Islet of Langerhans (tissue), 1 donor: ENCODE data around the gene HTR2A.
A peak's percentile ranks its signal among the peaks of the same experiment; 100 is the strongest.

Source experiments
- FAIRE-seq: peaks from one replicate; lab custom pipeline; 2011; peaks lifted over from hg19 to GRCh38; lab: Jason Lieb, UNC

Gene HTR2A

DNA sequence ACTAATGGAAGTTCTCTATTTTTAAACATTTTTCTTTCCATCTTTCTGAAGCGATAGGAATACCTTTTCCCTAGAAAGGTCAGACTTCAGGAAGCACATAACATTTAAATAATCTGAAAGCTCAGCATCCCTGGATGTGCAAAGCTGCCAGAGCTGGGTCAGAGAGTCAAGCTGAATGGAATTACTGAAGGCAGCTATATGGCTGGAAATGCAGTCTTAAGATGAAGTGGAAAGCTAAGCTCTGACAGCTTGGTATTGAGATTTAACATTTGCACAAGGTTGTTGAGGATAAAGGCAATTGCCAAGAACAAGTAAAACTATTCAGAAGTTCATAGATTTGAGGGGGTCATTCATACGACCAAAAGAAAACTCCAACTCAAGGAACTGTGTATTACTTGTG lies 28.8 kb downstream of the HTR2A start:
- no peak for FAIRE-seq

DNA sequence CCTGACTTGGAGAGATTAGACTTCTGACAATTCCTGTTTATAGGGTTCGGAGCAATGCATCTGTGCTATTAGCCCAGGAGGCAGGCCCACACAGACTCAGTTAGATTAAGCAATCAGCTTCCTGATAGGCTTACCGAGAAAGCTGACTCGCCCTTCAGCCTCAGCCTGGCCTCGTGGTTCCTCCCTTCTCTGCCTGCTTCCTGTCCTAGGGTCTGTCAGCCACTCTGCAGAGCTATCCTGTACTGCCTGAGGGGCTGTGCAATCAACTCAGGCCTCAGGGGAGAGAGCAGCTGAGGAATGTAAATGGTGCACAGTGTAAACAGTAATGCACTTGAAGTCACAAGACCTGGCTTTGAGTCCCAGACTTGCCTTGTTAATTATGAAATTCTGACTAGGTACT lies 30.7 kb downstream of the HTR2A start:
- FAIRE-seq, result no peak

DNA sequence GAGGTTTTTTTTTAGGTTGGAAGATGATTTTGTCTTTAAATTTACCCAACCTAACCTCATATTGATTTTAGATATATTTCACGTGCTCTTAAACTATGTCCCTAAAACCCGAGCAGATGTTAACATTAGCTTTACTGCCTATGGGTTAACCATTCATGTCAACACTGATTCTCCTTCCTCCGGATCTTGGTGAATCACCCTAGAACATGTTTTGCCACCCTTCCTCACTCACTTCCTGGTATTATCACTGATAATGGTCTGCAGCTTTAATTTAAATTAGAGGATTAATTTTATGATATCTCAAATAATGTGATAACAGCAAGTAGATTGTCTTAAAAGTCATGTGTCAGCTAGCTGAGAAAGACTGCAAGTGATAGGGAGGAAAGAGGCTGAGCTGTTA lies 31.9 kb downstream of the HTR2A start:
- no peak for FAIRE-seq

DNA sequence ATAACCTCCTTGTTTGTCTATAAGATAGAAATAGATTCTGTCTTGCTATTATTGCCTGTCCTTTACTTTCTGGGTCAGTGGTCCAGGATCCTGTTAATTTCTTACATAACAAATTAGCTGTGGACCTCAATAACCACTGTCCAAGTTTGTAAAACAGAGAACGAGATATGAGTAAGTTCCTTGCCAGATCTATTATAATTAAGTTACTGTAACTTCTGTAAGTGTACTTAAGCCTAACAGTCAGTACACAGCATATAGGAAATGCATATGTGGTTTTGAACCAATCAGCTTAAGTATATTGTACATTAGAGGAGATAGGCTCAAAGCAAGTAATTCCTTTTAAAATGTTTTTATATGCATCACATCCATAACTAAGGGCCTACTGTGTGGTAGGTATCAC lies 34.9 kb downstream of the HTR2A start:
- no peak for FAIRE-seq

DNA sequence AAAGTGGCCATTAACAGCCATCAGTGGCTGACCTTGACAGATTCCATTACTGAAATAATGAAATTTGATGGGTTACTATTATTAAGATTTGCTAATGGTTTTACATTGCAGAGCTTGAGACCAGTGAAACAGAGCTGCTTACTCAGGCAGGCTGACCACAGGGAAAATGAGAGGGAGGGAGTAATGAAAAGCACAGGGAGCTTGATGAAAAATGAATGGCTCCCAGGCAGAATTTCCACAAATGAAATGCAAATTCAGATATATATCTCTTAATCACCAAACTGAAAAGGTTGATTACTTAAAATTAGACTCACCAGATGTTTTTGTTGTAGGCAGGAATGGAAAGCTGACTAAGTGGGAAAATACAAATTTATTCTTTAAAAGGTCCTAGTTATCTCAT lies 36.1 kb downstream of the HTR2A start:
- no peak for FAIRE-seq

DNA sequence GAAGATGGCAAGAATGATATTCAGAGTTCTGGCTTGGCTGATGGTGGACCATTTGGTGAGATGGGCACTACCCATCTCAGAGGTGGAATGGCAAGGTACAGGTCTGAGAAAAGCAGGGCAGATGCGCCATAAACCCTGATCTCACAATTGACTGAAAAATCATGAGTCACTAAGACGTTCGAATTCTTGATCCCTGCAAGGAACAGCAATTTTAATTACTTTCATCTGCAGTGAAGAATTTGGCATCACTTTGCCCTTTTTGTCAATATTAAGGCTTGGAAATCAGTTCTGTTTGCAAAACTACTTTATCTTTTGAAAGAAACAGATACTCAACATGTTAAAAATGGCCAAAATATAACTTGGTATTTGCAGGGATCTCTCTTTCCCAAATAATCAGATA lies 38.1 kb downstream of the HTR2A start:
- no peak for FAIRE-seq

DNA sequence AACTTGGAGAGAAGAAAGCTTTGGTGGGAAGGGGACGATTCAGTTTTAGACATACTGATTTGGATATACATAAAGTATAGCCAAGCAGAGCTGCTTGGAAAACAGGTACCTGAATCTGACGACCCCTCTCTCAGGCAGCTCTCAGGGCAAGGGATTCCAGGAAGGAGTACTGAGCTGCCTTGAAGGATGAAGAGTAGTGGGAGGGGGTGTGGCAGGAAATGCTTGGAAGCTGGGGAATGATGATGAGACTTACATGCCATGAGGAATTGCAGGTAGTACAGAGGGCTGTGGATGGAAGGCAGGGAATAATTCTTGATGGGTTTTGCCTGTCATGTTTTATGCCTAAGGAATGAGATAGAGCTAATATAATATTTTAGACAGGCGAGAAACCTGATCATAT lies 38.7 kb downstream of the HTR2A start:
- FAIRE-seq, result no peak

DNA sequence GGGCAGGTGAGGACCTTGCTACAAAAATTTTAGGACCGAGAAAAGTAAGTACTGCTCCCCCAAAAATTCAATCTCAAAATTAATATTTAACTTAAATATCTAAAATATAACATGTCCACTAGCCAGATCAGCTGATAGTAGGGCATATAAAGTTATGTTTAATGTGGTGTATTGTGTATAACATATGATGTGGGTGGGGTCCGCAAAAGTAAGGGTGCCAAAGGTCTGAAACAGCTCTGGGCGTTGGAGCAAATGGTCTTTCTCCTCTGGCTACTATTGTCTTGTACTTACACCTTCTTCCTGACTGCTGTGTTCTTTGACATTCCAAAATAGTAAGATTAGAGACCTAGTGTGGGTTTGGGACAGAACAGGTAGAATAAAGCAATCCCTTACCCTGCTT lies 41.2 kb downstream of the HTR2A start:
- FAIRE-seq, result no peak

DNA sequence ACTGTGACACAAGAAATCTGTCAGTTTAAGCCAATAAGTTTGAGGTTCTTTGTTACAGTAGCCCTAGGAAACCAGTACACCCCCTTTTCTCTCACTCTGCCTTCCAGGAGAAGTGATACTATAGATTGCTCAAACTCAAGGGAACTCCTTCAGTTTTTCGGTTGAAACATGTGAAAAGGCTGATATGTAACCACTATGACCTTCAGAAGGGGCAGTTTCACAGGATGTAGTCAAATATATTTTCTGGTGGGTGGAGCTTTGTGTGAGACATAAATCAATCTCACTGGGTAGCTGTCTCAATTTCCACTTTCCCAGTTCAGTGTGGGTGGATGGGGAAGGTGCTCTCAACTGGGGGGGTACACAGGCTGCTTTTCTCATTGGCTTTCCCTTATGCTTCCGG lies 41.7 kb downstream of the HTR2A start:
- FAIRE-seq, result no peak

DNA sequence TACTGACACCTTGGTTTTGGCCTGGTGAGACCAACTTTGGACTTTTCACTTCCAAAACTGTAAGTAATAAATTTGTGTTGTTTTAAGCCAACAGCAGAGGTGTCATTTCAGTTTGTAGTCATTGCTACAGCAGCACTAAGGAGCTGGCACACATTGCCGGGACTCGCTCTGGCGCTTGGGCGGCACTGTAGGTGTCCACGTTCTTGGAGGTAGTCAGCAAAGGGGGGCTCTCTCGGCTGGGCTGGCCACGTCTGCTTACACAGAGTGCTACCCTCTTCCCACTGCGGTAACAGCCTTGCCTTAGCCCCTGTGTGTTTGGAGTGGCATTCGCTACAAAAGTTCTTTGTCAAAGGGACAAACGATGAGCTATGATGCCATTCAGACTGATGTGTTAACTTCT lies 44.7 kb downstream of the HTR2A start:
- FAIRE-seq, result no peak

DNA sequence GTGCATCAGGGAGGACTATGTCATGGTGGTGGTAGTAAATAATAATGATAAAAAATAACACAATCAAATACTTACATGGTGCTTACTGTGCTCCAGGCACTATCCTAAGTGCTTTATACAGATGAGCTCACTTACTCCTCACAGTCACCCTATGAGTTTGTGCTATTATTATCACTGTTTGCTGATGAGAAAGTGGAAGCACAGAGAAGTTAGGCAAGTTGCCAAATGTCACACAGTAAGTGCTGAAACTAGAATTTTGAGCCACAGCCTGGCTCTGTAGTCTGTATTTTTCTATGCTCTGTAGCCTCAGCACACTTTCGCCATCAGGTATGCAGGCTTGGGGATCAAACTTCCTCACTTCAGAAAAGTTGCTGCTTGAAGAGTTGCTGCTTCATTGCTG lies 46.6 kb downstream of the HTR2A start:
- FAIRE-seq, result peak; percentile 41

DNA sequence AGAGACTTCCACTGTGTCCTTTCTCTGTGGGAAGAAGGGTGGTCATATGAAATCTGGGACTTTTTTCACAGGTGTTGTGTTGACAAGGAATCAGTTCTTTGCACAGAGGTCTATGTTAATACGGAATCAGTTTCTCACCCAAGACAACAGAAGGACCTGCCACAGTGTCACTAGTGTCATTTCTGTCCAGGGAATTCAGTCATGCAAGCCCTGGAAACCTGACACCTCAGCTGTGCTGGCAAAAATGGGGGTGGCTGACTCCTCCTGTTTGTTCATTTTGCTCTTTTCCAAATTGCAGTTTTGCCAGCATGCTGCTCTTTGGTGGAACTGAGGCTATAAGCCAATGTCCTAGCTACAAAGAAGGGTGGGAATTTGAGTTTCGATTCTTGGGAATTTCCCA lies 50.1 kb downstream of the HTR2A start:
- no peak for FAIRE-seq

DNA sequence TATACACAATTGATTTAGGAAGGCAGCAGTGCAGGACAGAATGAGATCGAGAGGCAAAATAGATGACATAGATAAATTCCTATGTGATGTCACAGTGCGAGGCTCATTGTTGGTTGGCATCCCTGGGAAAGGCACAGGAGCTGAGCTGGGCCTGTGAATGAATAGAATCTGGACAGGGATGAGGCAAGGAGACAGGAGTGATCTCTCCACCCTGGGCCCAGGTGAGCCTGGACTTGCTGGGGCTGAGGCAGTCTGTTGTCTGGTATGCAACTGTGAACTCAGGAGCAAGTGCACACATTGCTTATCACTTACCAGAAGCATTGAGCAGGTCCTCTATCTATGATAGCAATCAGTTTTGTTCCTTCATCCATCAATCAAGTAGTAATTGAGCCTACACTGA lies 51.7 kb downstream of the HTR2A start:
- FAIRE-seq, result no peak

DNA sequence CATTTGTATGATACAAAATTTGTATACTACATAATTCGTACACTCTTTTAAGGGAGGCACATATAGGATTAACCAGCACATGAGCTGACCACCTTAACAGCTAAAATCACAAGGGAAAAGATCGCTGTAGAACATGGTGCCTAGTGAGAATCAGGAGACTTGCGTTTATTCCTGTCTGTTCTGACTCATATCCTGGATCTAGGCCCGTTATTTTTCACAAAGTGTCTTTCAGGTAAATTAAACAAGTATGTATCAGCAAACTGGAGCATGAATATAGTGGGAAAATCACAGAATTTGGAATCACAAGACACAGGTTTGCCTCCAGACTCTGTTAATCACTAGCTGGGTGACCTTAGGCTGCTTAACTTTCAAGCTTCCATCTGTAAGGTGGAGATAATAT lies 52.4 kb downstream of the HTR2A start:
- no peak for FAIRE-seq

DNA sequence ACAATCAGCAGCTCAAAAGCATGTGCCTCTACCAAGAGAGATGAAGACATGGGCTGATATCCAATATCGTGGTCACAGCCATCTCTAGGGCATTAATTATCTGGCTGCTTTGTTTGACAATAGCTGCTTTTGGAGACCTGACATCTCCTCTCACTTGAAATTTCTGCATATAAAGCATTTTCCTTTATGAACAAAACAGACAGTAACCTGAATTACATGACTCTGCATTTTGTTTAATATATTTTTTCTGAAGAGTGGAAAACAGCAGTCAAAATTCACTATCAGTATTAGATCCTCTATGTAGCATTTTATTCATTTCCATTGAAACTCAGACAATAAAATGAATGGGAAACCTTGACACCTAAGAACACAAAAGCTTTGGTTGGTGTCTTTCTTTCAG lies 57.5 kb downstream of the HTR2A start:
- FAIRE-seq, result no peak

DNA sequence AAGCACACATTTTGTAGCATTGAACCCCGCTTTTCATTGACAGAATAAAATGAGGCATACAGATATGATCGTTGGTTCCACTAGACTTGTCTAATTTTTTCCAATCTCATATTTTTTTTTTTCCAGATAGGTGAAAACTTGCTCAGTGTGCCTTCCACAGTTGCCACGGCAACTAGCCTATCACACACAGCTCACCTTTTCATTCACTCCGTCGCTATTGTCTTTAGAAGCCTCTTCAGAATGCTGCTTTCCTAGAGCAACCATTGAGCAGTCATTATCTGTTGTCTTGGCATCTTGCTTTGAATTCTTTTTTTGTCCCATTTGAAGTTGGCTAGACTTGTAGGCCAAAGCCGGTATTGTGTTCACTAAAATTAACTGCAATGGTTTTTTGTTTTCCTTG lies 62.2 kb downstream of the HTR2A start:
- no peak for FAIRE-seq

DNA sequence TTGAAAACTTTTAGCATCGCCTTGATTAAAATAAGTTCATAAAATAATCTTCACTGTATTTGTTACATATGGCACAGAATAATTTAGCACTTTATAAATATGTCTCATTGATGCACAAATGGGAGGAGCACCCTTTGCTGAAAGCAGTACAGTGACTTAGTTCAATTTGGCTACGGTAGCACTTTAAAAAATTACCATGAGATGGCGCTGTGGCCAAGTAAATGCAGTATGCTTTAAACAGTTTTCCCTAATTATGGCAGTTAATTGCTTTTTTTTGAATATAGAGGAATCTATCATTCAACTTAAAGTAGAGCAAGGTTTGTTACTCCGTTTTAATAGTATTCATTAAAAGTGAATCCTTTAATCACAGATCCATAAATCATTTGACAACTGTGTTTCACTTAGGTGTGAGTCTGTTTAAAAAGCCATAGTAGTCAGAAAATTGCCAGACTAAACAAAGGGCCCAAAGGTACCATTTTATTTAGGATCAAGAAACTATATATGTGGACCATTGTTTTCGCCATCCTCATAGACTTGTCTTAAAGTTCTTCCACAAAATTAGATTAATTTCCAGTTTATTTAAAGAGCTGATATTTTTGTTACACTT lies 65.2 kb downstream of the HTR2A start:
- FAIRE-seq, result peak; percentile 51

DNA sequence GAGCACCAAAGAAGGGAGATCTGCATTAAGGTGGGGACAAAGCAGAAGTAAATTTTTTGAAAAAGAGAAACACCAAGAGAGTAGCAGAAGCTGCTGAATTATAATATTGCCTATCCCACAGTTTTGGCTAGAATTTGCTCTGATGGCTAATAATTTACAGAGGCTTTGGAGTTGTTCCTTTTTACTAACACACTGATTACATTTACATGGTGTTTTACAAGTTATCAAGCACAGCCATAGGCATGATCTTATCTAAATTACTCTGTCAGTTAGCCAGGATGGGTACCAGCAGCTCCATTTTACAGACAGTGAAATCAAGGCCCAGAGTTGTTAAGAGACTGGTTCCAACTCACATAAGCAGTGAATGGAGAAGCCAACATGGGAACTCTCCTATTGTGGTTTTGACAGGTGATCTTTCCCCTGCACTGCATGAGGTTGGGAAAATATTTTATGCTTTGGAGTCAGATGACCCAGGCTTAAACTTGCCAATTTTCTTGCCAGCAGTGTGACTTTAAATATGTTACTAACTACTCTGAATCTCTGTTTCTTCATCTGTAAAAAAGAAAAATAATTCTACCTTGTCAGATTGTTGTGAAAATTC lies 66.3 kb downstream of the HTR2A start:
- FAIRE-seq, result no peak

DNA sequence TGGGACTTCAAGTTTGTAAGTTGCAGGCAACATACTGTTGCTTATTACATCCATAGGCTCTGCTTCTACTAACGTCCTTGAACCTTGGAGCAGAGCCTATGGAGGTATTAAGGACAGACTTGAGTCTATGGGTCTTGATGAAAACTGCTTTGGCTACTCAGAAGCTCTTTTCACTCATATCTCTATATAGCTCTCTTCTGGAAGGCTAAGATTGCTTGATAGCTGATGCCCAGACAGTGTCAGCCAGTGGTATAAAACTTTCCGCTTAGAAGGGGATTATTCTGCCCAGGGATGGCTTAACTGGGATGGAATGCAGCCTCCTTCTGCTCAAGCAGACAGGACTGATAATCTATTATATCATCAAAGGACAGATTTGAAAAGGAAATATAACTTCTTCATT lies 74.3 kb downstream of the HTR2A start:
- FAIRE-seq, result no peak

DNA sequence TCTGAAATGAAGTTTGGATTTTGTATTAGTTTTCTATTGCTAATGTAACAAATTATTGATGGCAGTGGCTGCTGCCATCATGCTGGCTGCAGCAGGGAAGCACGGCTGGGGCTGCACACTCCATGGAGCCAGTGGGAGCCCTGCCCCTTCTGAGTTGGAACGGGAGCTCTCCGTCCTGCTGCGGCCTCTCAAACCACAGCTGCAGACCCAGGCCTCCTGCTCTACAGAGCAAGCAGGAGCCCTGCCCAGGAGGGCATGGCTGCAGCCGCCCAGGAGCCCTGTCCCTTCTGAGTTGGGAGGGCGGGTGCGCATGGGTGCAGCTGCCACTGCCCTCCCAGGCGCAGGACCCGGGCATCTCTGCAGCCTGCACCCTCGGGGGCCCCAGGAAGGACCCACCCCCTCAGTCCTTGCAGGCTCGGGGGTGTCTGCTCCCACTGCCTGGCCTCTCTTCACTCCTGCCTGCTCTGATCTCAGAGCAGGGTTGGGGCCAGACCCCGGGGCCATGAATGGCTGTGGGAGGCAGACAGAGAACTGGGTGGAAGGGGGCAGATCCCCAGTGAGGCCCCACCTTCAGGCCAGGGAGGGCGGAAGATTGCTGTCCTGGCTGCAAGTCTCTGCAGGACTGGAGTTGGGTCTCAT lies 78.9 kb downstream of the HTR2A start:
- no peak for FAIRE-seq

DNA sequence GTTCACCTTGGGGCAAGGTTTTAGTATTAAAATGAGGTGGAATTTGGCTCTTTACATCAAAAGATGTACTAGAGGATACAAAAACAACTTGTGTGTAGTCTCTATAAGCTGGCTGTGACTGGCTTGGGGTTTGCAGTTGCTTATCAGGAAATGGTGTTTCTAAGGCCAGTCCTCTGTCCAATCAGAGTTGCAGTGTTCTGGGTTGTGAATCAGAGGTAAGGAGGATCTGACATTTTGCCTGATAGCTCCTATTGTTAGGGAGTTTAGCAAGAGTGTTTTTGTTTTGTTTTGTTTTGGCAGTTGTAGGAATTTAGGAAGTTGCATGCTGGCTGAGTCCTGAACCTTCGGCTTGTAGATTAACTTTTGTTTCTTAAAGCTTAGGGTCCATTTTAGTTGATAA lies 79.8 kb downstream of the HTR2A start:
- no peak for FAIRE-seq

DNA sequence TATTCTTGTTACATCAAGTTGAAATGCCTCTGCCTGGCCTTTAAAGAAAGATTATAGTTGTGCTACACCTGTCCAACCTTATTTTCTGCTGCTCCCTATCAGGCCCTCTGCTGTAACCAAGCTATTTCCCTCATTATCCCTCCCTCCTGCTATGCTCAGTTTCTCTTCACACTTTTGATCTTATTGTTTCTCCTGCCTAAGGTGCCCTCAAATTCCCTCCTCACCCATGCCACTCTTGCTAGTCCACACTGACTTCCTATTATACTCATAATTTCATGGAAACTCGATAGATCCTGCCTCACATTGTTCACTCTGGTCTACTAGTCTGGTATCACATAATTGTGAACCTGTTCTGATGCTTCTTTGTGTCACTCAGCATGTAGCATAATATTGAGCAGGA lies 80.5 kb downstream of the HTR2A start:
- no peak for FAIRE-seq

DNA sequence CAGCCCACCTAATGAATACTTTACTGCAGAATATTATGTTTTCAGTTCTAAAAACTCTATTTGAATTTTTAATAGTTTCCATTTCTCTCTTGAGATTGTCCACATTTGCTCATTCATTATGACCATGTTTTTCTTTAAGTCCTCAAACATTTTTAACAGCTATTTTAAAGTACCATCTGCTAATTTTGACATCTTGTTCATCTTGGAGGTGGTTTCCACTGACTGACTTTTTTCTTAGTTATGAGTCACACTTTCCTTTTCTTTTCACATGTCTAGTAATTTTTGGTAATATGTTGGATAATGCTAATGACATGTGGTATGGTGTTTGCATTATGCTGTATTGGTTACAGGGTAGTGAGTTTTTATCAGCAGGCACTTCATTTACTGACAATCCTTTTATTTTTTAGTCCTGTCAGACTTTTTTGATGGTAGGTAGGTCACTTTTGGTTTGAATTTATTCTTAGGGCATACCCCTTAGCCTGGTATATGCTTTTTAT lies 84.5 kb downstream of the HTR2A start:
- FAIRE-seq, result no peak

DNA sequence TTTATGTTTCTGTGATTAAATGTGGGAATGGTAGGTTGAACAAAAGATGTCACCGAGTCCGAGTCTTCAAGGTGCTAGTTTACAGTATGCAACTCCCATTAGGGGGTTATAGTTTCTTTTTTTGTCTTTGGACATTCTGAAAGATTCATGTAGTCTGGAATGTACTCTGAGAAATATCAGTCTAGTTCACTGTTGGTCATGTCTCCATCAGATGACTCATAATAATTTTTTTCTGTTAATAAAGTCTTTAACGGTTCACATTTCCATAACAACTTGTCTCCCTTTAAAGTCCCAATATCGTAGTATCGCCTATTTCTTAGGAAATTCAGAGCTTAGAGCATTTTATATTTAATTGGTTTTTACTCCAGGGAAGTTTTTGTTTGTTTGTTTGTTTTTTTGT lies 86.4 kb downstream of the HTR2A start:
- FAIRE-seq, result no peak
